ENCODE measurements around the gene ENPP3.

Gene ENPP3

GRCh38 chr6:131642987-131643611 is 6.0 kb downstream of the ENPP3 start:
- no peak for DNase-seq

- DNase-seq = no peak
These were observed 6.9 kb downstream of the ENPP3 start for GRCh38 chr6:131643855-131644460.

- DNase-seq = no peak
These were observed 7.8 kb downstream of the ENPP3 start for GRCh38 chr6:131644921-131645320.

- DNase-seq = no peak
These were observed 8.7 kb downstream of the ENPP3 start for GRCh38 chr6:131645846-131646245.

- DNase-seq = no peak
These were observed 9.2 kb downstream of the ENPP3 start for GRCh38 chr6:131646249-131646670.

GRCh38 chr6:131651782-131652181 is 14.7 kb downstream of the ENPP3 start:
- no peak for DNase-seq

GRCh38 chr6:131652472-131652871 is 15.4 kb downstream of the ENPP3 start:
- DNase-seq = no peak

- DNase-seq = no peak
These were observed 17.2 kb downstream of the ENPP3 start for GRCh38 chr6:131654326-131654725.

GRCh38 chr6:131655387-131655786 is 18.3 kb downstream of the ENPP3 start:
- no peak for DNase-seq

- DNase-seq = no peak
These were observed 18.8 kb downstream of the ENPP3 start for GRCh38 chr6:131655951-131656350.

- DNase-seq = no peak
These were observed 19.6 kb downstream of the ENPP3 start for GRCh38 chr6:131656667-131657066.

GRCh38 chr6:131657222-131657621 is 20.1 kb downstream of the ENPP3 start:
- no peak for DNase-seq

GRCh38 chr6:131657630-131658111 is 20.6 kb downstream of the ENPP3 start:
- no peak for DNase-seq

- DNase-seq = no peak
These were observed 21.2 kb downstream of the ENPP3 start for GRCh38 chr6:131658287-131658686.

GRCh38 chr6:131660195-131660594 is 23.1 kb downstream of the ENPP3 start:
- DNase-seq = no peak

GRCh38 chr6:131663578-131664165 is 26.6 kb downstream of the ENPP3 start:
- no peak for DNase-seq

GRCh38 chr6:131669891-131670290 is 32.8 kb downstream of the ENPP3 start:
- no peak for DNase-seq

GRCh38 chr6:131673184-131673583 is 36.1 kb downstream of the ENPP3 start:
- no peak for DNase-seq

- no peak for DNase-seq
These were observed 41.3 kb downstream of the ENPP3 start for GRCh38 chr6:131678442-131678841.

- no peak for DNase-seq
These were observed 43.8 kb downstream of the ENPP3 start for GRCh38 chr6:131680868-131681267.

- DNase-seq = no peak
These were observed 44.5 kb downstream of the ENPP3 start for GRCh38 chr6:131681585-131681984.

- DNase-seq = no peak
These were observed 45.3 kb downstream of the ENPP3 start for GRCh38 chr6:131682442-131682841.

GRCh38 chr6:131683479-131683878 is 46.4 kb downstream of the ENPP3 start:
- no peak for DNase-seq

GRCh38 chr6:131685266-131685780 is 48.2 kb downstream of the ENPP3 start:
- peak; percentile 24 for DNase-seq
